ENCODE measurements around the gene ABCD1. TPM values are rescaled to one million over a fixed set of nuclear protein-coding genes. Genes with fewer than 3 reads are reported as not detected.

Gene ABCD1
- total RNA-seq, 2 experiments from 2014 or later, result 8.6 to 9.2 TPM

DNA sequence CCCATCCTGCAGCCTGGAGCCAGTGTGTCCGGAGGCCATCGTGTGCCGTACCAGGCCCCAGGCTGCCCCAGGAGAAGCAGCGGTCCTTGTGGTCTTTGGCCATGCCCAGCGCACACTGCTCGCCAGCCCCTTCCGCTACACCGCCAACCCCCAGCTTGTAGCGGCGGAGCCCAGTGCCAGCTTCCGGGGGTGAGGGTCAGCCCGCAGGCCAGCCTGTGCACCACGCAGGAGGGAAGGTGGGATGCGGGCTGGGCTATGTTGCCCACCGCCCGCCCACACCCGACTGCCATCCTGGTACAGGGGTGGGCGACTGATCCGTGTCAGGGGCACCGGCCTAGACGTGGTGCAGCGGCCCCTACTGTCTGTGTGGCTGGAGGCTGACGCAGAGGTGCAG is 48.6 kb downstream of the ABCD1 start:
- H3K4me1 ChIP-seq (ENCODE audit: insufficient read depth, low read length), result no peaks in the 10 kb centered on the region
- no peak overlapping the region for H3K27ac Mint-ChIP-seq
- ATAC-seq (ENCODE audit: poor library complexity), result no peak
- no peak for DNase-seq
- no peaks in the 10 kb centered on the region for H3K27me3 Mint-ChIP-seq
- H3K9me3 Mint-ChIP-seq, result no peaks in the 10 kb centered on the region
- H3K9me3 ChIP-seq (ENCODE audit: control insufficient read depth in 1 of 2, insufficient read depth in 1 of 2, low read length in 2 of 2), result no peaks in the 10 kb centered on the region
- H3K4me1 Mint-ChIP-seq (ENCODE audit: low read depth), result no peaks in the 10 kb centered on the region
- ChIA-PET POLR2A (no interaction called here), CTCF (no interaction called here)
- TF ChIP-seq, protein P1, sequence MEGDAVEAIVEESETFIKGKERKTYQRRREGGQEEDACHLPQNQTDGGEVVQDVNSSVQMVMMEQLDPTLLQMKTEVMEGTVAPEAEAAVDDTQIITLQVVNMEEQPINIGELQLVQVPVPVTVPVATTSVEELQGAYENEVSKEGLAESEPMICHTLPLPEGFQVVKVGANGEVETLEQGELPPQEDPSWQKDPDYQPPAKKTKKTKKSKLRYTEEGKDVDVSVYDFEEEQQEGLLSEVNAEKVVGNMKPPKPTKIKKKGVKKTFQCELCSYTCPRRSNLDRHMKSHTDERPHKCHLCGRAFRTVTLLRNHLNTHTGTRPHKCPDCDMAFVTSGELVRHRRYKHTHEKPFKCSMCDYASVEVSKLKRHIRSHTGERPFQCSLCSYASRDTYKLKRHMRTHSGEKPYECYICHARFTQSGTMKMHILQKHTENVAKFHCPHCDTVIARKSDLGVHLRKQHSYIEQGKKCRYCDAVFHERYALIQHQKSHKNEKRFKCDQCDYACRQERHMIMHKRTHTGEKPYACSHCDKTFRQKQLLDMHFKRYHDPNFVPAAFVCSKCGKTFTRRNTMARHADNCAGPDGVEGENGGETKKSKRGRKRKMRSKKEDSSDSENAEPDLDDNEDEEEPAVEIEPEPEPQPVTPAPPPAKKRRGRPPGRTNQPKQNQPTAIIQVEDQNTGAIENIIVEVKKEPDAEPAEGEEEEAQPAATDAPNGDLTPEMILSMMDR (IDR thresholded peaks at IDR 0.05), result no peak
- no peaks in the 10 kb centered on the region for H3K36me3 ChIP-seq (ENCODE audit: insufficient read depth, low read length)
- H3K4me3 ChIP-seq (ENCODE audit: low read length), result no peak overlapping the region
- no peak overlapping the region for H3K4me3 Mint-ChIP-seq
- H3K27ac ChIP-seq (ENCODE audit: low read depth in 1 of 2, low read length in 2 of 2), result no peak overlapping the region
- intact Hi-C loops (cut with DNase I, micrococcal nuclease), result no loop called here
- no peaks in the 10 kb centered on the region for H3K27me3 ChIP-seq (ENCODE audit: control insufficient read depth in 1 of 2, insufficient read depth in 2 of 2, low read length in 2 of 2)
- H3K36me3 Mint-ChIP-seq (ENCODE audit: low read depth), result no peaks in the 10 kb centered on the region

DNA sequence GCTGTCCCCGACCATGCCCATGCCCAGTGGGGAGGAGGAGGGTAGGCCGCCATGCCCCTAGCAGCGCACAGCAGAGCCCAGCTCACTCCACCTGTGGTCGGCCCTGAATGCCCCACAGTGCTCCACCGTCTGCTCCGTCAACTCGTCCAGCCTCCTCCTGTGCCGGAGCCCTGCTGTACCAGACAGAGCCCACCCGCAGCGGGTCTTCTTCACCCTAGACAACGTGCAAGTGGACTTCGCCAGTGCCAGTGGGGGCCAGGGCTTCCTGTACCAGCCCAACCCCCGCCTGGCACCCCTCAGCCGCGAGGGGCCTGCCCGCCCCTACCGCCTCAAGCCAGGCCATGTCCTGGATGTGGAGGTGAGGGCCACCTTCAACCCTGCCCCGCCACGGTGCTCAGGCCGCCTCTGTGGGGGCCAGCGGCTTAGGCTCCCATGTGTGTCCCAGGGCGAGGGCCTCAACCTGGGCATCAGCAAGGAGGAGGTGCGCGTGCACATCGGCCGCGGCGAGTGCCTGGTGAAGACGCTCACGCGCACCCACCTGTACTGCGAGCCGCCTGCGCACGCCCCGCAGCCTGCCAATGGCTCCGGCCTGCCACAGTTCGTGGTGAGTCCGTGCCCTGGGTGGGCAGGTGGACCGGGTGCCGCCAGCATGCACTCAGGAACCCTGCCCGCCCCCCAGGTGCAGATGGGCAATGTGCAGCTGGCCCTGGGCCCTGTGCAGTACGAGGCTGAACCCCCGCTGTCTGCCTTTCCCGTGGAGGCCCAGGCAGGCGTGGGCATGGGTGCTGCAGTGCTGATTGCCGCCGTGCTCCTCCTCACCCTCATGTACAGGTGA is 49.3 kb downstream of the ABCD1 start:
- H3K36me3 Mint-ChIP-seq (ENCODE audit: low read depth), result no peaks in the 10 kb centered on the region
- no peaks in the 10 kb centered on the region for H3K4me1 Mint-ChIP-seq (ENCODE audit: low read depth)
- Histone ChIP-seq H3K4me1 (ENCODE audit: insufficient read depth, low read length) (no peaks in the 10 kb centered on the region), H3K4me3 (ENCODE audit: low read length) (no peak overlapping the region), H3K27ac (ENCODE audit: low read depth in 1 of 2, low read length in 2 of 2) (no peak overlapping the region), H3K36me3 (ENCODE audit: insufficient read depth, low read length) (no peaks in the 10 kb centered on the region), H3K27me3 (ENCODE audit: control insufficient read depth in 1 of 2, insufficient read depth in 2 of 2, low read length in 2 of 2) (no peaks in the 10 kb centered on the region), H3K9me3 (ENCODE audit: control insufficient read depth in 1 of 2, insufficient read depth in 1 of 2, low read length in 2 of 2) (no peaks in the 10 kb centered on the region)
- H3K27me3 Mint-ChIP-seq, result no peaks in the 10 kb centered on the region
- DNase-seq (no peak), ATAC-seq (ENCODE audit: poor library complexity) (no peak)
- POLR2A ChIA-PET, result no interaction called here
- TF ChIP-seq, protein P1 (IDR thresholded peaks at IDR 0.05), result no peak
- no peak overlapping the region for H3K4me3 Mint-ChIP-seq
- intact Hi-C loops (cut with DNase I, micrococcal nuclease), result no loop called here
- CTCF ChIA-PET, result no interaction called here
- no peak overlapping the region for H3K27ac Mint-ChIP-seq
- no peaks in the 10 kb centered on the region for H3K9me3 Mint-ChIP-seq

DNA sequence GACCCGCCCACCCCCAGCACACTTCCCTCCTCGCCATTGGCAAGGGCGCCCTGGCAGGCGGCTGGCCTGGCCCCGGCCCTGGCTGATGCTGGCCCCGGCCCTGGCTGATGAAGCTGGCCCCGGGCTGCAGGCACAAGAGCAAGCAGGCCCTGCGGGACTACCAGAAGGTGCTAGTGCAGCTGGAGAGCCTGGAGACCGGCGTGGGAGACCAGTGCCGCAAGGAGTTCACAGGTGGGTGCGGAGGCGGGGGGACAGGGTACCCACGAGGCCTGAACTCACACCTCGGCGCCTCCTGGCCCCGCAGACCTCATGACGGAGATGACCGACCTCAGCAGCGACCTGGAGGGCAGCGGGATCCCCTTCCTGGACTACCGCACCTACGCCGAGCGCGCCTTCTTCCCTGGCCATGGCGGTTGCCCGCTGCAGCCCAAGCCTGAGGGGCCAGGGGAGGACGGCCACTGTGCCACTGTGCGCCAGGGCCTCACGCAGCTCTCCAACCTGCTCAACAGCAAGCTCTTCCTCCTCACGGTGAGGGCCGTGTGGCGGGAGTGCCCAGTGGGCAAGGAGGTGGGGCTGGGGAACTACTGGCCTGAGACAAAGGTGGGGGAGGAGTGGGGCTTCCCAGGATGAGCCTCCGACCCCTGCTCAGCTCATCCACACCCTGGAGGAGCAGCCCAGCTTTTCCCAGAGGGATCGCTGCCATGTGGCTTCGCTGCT is 50.1 kb downstream of the ABCD1 start:
- no peak overlapping the region for H3K27ac ChIP-seq (ENCODE audit: low read depth in 1 of 2, low read length in 2 of 2)
- no peak for DNase-seq
- POLR2A ChIA-PET, result no interaction called here
- Mint-ChIP-seq H3K27ac (no peak overlapping the region), H3K4me3 (no peak overlapping the region), H3K9me3 (no peaks in the 10 kb centered on the region), H3K36me3 (ENCODE audit: low read depth) (no peaks in the 10 kb centered on the region), H3K27me3 (no peaks in the 10 kb centered on the region), H3K4me1 (ENCODE audit: low read depth) (no peaks in the 10 kb centered on the region)
- TF ChIP-seq, protein P1 (IDR thresholded peaks at IDR 0.05), result no peak
- CTCF ChIA-PET, result no interaction called here
- no peaks in the 10 kb centered on the region for H3K4me1 ChIP-seq (ENCODE audit: insufficient read depth, low read length)
- H3K9me3 ChIP-seq (ENCODE audit: control insufficient read depth in 1 of 2, insufficient read depth in 1 of 2, low read length in 2 of 2), result no peaks in the 10 kb centered on the region
- no peaks in the 10 kb centered on the region for H3K36me3 ChIP-seq (ENCODE audit: insufficient read depth, low read length)
- H3K4me3 ChIP-seq (ENCODE audit: low read length), result no peak overlapping the region
- intact Hi-C loops (cut with DNase I, micrococcal nuclease), result no loop called here
- ATAC-seq (ENCODE audit: poor library complexity), result no peak
- H3K27me3 ChIP-seq (ENCODE audit: control insufficient read depth in 1 of 2, insufficient read depth in 2 of 2, low read length in 2 of 2), result no peaks in the 10 kb centered on the region

Data from CD4-positive, alpha-beta T cell (primary cell).